Hematopoietic multipotent progenitor cell treated with erythropoietin and hydrocortisone succinate and interleukin-3 and kit ligand, for 8 days (in vitro differentiated cells): Measurements from ENCODE around the gene PIAS4.

ENCODE experiments used
- DNase-seq: peaks from one replicate; pipeline ENCODE4 v3.0.0-alpha.2; 2015

Gene PIAS4

GRCh38 chr19:4080473-4080872 is 72.9 kb downstream of the PIAS4 start:
- DNase-seq = no peak

GRCh38 chr19:4081441-4082129 is 74.0 kb downstream of the PIAS4 start:
- DNase-seq = peak; percentile 62

- DNase-seq = no peak
Observed at GRCh38 chr19:4082172-4082571, 74.6 kb downstream of the PIAS4 start.

- no peak for DNase-seq
Observed at GRCh38 chr19:4083677-4084546, 76.4 kb downstream of the PIAS4 start.

GRCh38 chr19:4084547-4084877 is 77.0 kb downstream of the PIAS4 start:
- no peak for DNase-seq

- DNase-seq = no peak
Observed at GRCh38 chr19:4086411-4086867, 78.9 kb downstream of the PIAS4 start.

GRCh38 chr19:4087787-4088679 is 80.5 kb downstream of the PIAS4 start:
- no peak for DNase-seq

GRCh38 chr19:4088975-4089374 is 81.4 kb downstream of the PIAS4 start:
- DNase-seq = peak; percentile 87
